ENCODE results near the gene QPCTL. TPM values are rescaled to one million over a fixed set of nuclear protein-coding genes. Genes with fewer than 3 reads are reported as not detected.

The QPCTL gene
- total and polyA plus RNA-seq, 2 of the 13 experiments (the other 11 are each of a cell fraction or from before 2014, with no cell fraction given): 16.0 to 19.1 TPM

GRCh38 chr19:45692187-45693105, at the start of gene QPCTL (continued):
- TF ChIP-seq NONO (IDR thresholded peaks at IDR 0.05): no peak
- TF ChIP-seq NONO (CRISPR knock-in tag; conservative IDR thresholded peaks at IDR 0.05): peak; percentile 4
- peak; percentile 49; the same call in 1 of the 2 replicates for TF ChIP-seq RAD21 (CRISPR knock-in tag; IDR thresholded peaks at IDR 0.05)
- no peak for TF ChIP-seq SMC3 (IDR thresholded peaks at IDR 0.05; ENCODE audit: low read length)
- no peak for TF ChIP-seq ZNF275 (CRISPR knock-in tag; IDR thresholded peaks at IDR 0.05; ENCODE audit: borderline replicate concordance)
- peak; percentile 88 for TF ChIP-seq SP2 (CRISPR knock-in tag; IDR thresholded peaks at IDR 0.05)
- 0 out of 2 replicates have a peak, but pooled peaks have one; percentile 47 for TF ChIP-seq RELA (CRISPR knock-in tag; IDR thresholded peaks at IDR 0.05)
- peak; percentile 28; the same call in 1 of the 2 replicates for TF ChIP-seq ZNF710 (CRISPR knock-in tag; IDR thresholded peaks at IDR 0.05; ENCODE audit: borderline replicate concordance)
- TF ChIP-seq FOXO1 (CRISPR knock-in tag; IDR thresholded peaks at IDR 0.05): no peak
- no peak; the same call in 1 of the 2 replicates for TF ChIP-seq NR2F2 (IDR thresholded peaks at IDR 0.05; ENCODE audit: borderline replicate concordance, low read depth)
- no peak for TF ChIP-seq PCBP2 (optimal IDR thresholded peaks at IDR 0.05; ENCODE audit: low read depth, low read length, poor library complexity, severe bottlenecking)
- peak; percentile 60; the same call in 1 of the 2 replicates for TF ChIP-seq YEATS4 (CRISPR knock-in tag; IDR thresholded peaks at IDR 0.05; ENCODE audit: borderline replicate concordance)
- TF ChIP-seq ZNF580 (CRISPR knock-in tag; IDR thresholded peaks at IDR 0.05; ENCODE audit: borderline replicate concordance, low read depth): no peak
- peak; percentile 64; the same call in 1 of the 2 replicates for TF ChIP-seq ZNF44 (CRISPR knock-in tag; IDR thresholded peaks at IDR 0.05)
- TF ChIP-seq SIN3B (IDR thresholded peaks at IDR 0.05; ENCODE audit: low read length): no peak
- TF ChIP-seq BRD4 (CRISPR knock-in tag; IDR thresholded peaks at IDR 0.05): peak; percentile 66; the same call in 1 of the 2 replicates
- TF ChIP-seq ZNF501 (CRISPR knock-in tag; IDR thresholded peaks at IDR 0.05): peak; percentile 83; the same call in 1 of the 2 replicates
- TF ChIP-seq PHF8 (CRISPR knock-in tag; IDR thresholded peaks at IDR 0.05): peak; percentile 91
- no peak for TF ChIP-seq HOXD1 (CRISPR knock-in tag; IDR thresholded peaks at IDR 0.05)
- peak; percentile 94 for TF ChIP-seq POLR2G (IDR thresholded peaks at IDR 0.05; ENCODE audit: low read depth, low read length)
- no peak; a peak in 1 of 4 replicates for TF ChIP-seq ATF4 (CRISPR knock-in tag; IDR thresholded peaks at IDR 0.05)
- no peak for TF ChIP-seq MBNL3 (CRISPR knock-in tag; conservative IDR thresholded peaks at IDR 0.05)
- 0 out of 2 replicates have a peak, but pooled peaks have one; percentile 13 for TF ChIP-seq NFKBIZ (CRISPR knock-in tag; IDR thresholded peaks at IDR 0.05)
